Rectal smooth muscle tissue (tissue), 1 donor: ENCODE data around the gene MED16.
A peak's percentile ranks its signal among the peaks of the same experiment; 100 is the strongest.

Source experiments
- H3K27ac ChIP-seq: one replicate; pipeline ENCODE4 v1.7.0; 2013; ENCODE audit warnings: low read depth, low read length, inconsistent platforms
- H3K27me3 ChIP-seq: one replicate; pipeline ENCODE4 v1.7.0; 2013; ENCODE audit warnings: low read length; ENCODE audit not compliant: control insufficient read depth, insufficient read depth
- H3K36me3 ChIP-seq: one replicate; pipeline ENCODE4 v1.7.0; 2013; ENCODE audit warnings: low read length; ENCODE audit not compliant: control insufficient read depth, insufficient read depth
- H3K4me1 ChIP-seq: one replicate; pipeline ENCODE4 v1.7.0; 2013; ENCODE audit warnings: low read length; ENCODE audit not compliant: control insufficient read depth, insufficient read depth
- H3K4me3 ChIP-seq: one replicate; pipeline ENCODE4 v1.7.0; 2013; ENCODE audit warnings: low read length
- H3K9ac ChIP-seq: one replicate; pipeline ENCODE4 v1.7.0; 2013; ENCODE audit warnings: low read length

The MED16 gene

DNA sequence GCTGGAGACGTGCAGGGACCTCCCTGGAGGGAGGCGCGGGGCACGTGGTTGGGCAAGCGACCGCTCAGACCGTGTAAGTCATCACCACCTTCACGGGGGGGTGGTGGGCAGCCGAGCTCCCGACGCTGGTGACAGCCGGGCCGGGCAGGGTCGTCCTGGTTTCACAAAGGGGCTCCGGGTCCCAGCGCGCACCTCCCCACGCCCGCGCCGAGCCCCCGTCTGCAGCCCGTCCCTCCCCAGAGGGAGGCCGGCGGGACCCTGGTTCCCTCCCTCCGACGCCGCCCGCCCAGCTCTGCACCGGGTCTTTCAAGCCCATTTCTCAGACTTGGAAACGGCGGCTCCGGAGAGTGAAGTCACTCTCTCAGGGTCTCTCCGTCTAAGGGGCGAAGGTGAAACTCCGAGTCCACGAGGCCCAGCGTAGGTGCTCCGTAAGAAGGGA, 32.1 kb upstream of the MED16 start:
- Histone ChIP-seq H3K36me3 (no peaks in the 10 kb centered on the region), H3K27ac (peak overlapping the region; percentile 79), H3K27me3 (peaks cover 3% of the 10 kb centered on the region), H3K4me1 (no peaks in the 10 kb centered on the region), H3K9ac (no peak overlapping the region), H3K4me3 (peak overlapping the region; percentile 87)

GRCh38 chr19:924553-925086, 31.6 kb upstream of the MED16 start:
- H3K4me3 ChIP-seq = peak overlapping the region; percentile 87
- H3K27me3 ChIP-seq = peaks cover 3% of the 10 kb centered on the region
- H3K4me1 ChIP-seq = no peaks in the 10 kb centered on the region
- H3K9ac ChIP-seq = no peak overlapping the region
- no peaks in the 10 kb centered on the region for H3K36me3 ChIP-seq
- peak overlapping the region; percentile 79 for H3K27ac ChIP-seq

GRCh38 chr19:920051-920864, 27.3 kb upstream of the MED16 start:
- Histone ChIP-seq H3K36me3 (no peaks in the 10 kb centered on the region), H3K4me3 (peak overlapping the region; percentile 30), H3K27ac (no peak overlapping the region), H3K4me1 (no peaks in the 10 kb centered on the region), H3K27me3 (peaks cover 18% of the 10 kb centered on the region), H3K9ac (no peak overlapping the region)

- H3K36me3 ChIP-seq = no peaks in the 10 kb centered on the region
- no peak overlapping the region for H3K9ac ChIP-seq
- peaks cover 18% of the 10 kb centered on the region for H3K27me3 ChIP-seq
- no peaks in the 10 kb centered on the region for H3K4me1 ChIP-seq
- no peak overlapping the region for H3K27ac ChIP-seq
- H3K4me3 ChIP-seq = peak overlapping the region; percentile 5
These were observed 26.4 kb upstream of the MED16 start for GRCh38 chr19:919199-920050.

DNA sequence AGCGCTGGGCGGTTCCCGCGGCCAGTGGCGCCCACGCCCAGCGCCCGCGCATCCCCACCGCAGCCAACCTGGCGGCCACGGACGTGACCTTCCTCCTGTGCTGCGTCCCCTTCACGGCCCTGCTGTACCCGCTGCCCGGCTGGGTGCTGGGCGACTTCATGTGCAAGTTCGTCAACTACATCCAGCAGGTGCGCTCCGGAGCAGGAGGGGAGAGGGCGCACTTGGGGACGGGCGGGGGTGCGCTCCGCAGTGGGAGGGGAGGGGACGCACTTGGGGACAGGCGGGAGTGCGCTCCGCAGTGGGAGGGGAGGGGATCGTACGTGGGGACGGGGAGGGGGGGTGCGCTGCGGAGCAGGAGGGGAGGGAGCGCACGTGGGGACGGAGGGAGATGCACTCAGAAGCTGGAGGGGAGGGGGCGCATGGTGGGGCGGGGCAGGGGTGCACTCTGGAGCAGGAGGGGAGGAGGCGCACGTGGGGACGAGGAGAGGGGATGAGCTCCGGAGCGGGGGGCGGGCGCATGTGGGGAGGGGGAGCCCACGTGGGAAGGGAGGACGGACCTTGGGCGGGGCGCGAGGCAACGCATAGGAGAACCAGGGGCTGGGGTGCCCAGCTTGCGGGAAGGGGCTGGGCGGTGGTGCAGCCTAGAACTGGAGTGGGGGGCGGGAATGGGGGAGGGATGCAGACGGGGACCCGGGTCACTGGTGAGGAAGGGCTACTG, 25.7 kb upstream of the MED16 start:
- no peaks in the 10 kb centered on the region for H3K36me3 ChIP-seq
- H3K27me3 ChIP-seq = peaks cover 18% of the 10 kb centered on the region
- no peak overlapping the region for H3K27ac ChIP-seq
- peaks cover 1% of the 10 kb centered on the region for H3K4me1 ChIP-seq
- H3K9ac ChIP-seq = no peak overlapping the region
- no peak overlapping the region for H3K4me3 ChIP-seq

GRCh38 chr19:918152-918437, 25.1 kb upstream of the MED16 start:
- Histone ChIP-seq H3K36me3 (no peaks in the 10 kb centered on the region), H3K4me3 (no peak overlapping the region), H3K27me3 (peaks cover 18% of the 10 kb centered on the region)

DNA sequence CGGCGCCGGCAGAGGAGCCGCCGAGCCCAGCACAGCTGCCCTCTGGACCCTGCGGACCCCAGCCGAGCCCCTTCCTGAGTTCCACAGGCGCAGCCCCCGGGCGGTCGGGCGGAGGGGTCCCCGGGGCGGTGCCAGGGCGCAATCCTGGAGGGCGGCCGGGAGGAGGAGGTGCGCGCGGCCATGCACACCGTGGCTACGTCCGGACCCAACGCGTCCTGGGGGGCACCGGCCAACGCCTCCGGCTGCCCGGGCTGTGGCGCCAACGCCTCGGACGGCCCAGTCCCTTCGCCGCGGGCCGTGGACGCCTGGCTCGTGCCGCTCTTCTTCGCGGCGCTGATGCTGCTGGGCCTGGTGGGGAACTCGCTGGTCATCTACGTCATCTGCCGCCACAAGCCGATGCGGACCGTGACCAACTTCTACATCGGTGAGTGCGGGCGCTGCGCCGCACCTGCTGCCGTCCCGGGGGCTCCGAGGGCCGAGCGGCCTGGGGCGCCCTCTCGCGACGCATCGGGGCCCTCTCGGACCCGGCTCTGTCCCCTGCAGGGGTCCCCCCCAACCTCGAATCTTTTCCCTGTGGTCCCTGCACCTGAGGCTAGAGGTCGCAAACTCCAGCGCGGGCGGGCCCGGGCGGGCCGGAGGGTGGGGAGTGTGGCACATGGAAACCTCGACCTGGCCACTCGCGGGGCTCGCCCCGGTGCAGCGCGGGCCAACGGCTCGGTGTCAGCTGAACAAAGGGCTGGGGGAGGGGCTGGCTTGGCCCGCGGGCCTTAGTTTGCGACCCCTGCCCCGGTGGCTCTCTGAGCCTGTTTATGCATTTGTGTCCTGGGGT, 24.6 kb upstream of the MED16 start, which contains the start of gene KISS1R:
Gene KISS1R (plus strand): TSS at position 11 of the 829 bp plus-strand sequence. CDS start 170 bp downstream, at position 181.
- Histone ChIP-seq H3K9ac (no peak within 1 kb of the TSS), H3K36me3 (no peaks in the 10 kb centered on the region), H3K27me3 (peaks cover 18% of the 10 kb centered on the region), H3K4me1 (peaks cover 3% of the 10 kb centered on the region), H3K27ac (no peak within 1 kb of the TSS), H3K4me3 (peak within 1 kb of the TSS; percentile 46)

More at GRCh38 chr19:918152-918437, 25.1 kb upstream of the MED16 start:
- Histone ChIP-seq H3K4me1 (peaks cover 3% of the 10 kb centered on the region), H3K9ac (no peak overlapping the region), H3K27ac (no peak overlapping the region)

DNA sequence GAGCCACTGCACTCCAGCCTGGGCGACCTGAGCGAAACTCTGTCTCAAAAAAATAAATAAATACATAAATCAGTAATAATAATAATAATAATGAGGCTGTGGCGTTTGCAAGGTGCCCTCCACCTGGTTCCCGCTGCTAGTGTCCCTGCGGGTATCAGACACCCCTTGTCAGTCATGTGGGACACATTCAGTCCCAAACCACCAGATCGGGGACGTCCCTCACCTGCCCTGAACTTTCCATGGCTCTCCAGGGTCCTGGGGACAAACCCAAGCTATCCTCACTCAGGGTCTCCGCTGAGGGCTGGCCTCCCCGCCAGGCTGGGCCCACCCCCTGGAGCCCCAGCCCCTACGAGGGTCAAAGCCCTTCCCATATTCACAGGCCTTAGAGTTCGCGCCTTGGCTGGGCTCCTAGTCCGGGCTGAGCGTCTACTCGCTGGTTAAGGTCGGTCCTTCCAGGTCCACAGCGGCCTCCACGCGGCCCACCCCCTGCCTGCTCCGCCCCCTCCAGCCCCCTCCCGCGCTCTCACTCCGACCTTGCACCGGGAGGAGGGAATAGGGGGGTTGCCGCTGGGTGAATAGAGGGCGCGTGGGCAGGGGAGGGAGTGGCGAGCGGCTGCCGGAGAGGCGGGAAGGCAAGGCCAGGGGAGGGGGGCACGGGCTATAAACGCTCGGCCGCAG, 23.8 kb upstream of the MED16 start:
- Histone ChIP-seq H3K36me3 (no peaks in the 10 kb centered on the region), H3K27me3 (peaks cover 18% of the 10 kb centered on the region), H3K4me3 (peak overlapping the region; percentile 46), H3K4me1 (peaks cover 3% of the 10 kb centered on the region), H3K27ac (no peak overlapping the region), H3K9ac (no peak overlapping the region)

- Histone ChIP-seq H3K27ac (peak within 1 kb of the TSS; percentile 79), H3K4me1 (peaks cover 3% of the 10 kb centered on the region), H3K36me3 (no peaks in the 10 kb centered on the region), H3K4me3 (peak within 1 kb of the TSS; percentile 79), H3K9ac (peak within 1 kb of the TSS; percentile 91), H3K27me3 (peaks cover 8% of the 10 kb centered on the region)
These were observed 20.2 kb upstream of the MED16 start, which contains the start of gene R3HDM4 for GRCh38 chr19:913080-913748. Gene R3HDM4, minus strand, starts transcription at chr19:913219. Its CDS starts 62 bp downstream, at chr19:913157.

- Histone ChIP-seq H3K4me1 (peaks cover 3% of the 10 kb centered on the region), H3K4me3 (peak overlapping the region; percentile 77), H3K9ac (peak overlapping the region; percentile 90)
These were observed 19.4 kb upstream of the MED16 start for GRCh38 chr19:912181-913079.

More at GRCh38 chr19:912181-913079, 19.4 kb upstream of the MED16 start:
- H3K36me3 ChIP-seq = no peaks in the 10 kb centered on the region
- peaks cover 5% of the 10 kb centered on the region for H3K27me3 ChIP-seq
- peak overlapping the region; percentile 55 for H3K27ac ChIP-seq
